Cardiac fibroblast (primary cell): ENCODE results near the gene OTOF.

ENCODE experiments used
- DNase-seq, 2 donors: peaks; one replicate each; pipeline versions ENCODE4 v3.0.0 to v3.0.0-alpha.2; 2010; ENCODE audit warnings: low read depth in 2 of 2
- H3K4me3 ChIP-seq, 2 donors: replicated peaks in 1 of 2; 1 replicate in 1 of 2; 2 replicates in 1 of 2; pipeline ENCODE4 v1.5.1; 2011; ENCODE audit warnings: low read depth in 2 of 2, low read length in 2 of 2, mild to moderate bottlenecking in 2 of 2, moderate library complexity in 1 of 2
- TF ChIP-seq, protein P1 (sequence below): IDR thresholded peaks from one replicate; pipeline ENCODE4 v1.5.1; 2011; ENCODE audit warnings: low read depth, mild to moderate bottlenecking, low read length, inconsistent platforms

The OTOF gene

DNA sequence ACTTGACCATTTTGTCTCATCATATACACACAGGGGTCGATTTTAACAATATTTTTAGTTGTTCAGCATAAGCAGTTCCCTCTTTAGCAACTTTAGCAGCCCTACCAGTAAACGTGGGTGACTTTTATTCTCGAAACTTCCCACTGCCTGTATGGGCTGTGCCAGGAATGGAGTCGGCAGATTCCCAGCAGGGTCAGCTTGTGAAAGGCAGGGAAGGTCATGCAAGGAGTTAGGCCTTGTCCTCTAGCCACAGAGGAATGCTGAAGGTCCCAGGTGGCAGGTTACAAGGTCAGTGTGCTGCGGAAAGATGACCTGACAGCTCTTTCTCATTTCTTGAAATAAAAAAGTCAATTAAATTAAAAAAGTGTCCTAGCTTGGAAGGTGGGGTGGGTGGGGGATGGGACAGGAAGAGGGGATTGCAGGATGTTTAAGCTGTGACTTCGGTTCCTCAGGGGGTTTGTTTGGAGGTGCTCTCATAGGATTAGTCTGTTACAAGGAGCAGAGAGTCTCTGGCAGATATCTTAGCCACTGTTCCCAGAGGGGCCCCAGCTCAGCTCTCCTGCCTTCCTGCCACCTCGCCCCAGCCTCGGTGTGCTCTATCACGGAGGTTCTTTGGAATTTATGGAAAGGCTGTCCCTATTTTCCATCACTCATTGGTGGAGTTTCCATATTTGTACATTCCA lies 54.8 kb downstream of the OTOF start:
- no peak overlapping the region for H3K4me3 ChIP-seq
- no peak for DNase-seq
- TF ChIP-seq, protein P1, sequence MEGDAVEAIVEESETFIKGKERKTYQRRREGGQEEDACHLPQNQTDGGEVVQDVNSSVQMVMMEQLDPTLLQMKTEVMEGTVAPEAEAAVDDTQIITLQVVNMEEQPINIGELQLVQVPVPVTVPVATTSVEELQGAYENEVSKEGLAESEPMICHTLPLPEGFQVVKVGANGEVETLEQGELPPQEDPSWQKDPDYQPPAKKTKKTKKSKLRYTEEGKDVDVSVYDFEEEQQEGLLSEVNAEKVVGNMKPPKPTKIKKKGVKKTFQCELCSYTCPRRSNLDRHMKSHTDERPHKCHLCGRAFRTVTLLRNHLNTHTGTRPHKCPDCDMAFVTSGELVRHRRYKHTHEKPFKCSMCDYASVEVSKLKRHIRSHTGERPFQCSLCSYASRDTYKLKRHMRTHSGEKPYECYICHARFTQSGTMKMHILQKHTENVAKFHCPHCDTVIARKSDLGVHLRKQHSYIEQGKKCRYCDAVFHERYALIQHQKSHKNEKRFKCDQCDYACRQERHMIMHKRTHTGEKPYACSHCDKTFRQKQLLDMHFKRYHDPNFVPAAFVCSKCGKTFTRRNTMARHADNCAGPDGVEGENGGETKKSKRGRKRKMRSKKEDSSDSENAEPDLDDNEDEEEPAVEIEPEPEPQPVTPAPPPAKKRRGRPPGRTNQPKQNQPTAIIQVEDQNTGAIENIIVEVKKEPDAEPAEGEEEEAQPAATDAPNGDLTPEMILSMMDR: no peak

DNA sequence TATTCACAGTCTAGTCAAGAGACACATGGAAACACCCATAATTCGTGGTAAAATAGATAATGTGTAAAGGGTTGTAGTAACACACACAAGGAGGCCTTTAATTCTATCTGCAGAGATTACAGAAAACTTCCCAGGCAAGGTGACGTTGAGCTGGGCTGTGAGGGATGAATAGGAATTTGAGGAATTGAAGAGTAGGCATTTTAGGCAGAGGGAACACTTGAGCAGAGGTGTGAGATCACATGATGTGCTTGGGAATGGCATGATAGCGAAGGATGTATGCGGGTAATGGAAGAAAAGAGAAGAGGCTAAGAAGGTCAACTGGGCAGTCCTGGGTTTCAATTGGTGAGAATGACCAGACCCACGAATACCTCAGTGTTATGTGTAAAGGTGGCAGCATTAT lies 56.0 kb downstream of the OTOF start:
- H3K4me3 ChIP-seq: no peak overlapping the region
- no peak for DNase-seq
- TF ChIP-seq, protein P1: no peak

- no peak for DNase-seq
- TF ChIP-seq, protein P1: no peak
- no peak overlapping the region for H3K4me3 ChIP-seq
Observed at GRCh38 chr2:26414311-26414710, 63.6 kb downstream of the OTOF start.

DNA sequence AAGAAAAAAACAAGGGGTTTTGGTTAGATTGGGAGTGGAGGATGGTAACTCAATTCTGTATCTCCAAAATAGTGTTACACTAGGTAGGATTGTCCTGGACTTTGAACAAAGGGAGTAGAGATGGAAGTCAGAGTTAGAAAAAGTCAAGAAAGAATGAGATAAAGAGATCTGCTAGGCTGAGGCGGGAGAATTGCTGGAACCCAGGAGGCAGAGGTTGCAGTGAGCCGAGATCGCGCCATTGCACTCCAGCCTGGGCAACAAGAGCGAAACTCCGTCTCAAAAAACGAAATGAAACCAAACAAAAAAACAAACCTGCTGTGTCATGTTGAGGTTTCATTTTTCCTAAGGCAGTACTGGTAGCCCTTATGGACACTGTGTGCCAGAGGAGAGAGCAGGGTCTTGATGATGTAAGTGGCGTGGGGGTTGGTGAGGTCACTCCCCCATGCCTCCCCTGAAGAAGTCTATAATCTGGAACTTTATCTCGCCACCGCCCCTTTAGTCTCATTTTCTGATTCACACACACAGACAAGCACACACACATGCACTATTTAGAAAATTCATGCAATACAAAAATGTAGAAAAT lies 65.7 kb downstream of the OTOF start:
- peak in 1 of 2 donors; percentile 12 for DNase-seq
- H3K4me3 ChIP-seq: no peak overlapping the region
- TF ChIP-seq, protein P1: no peak

DNA sequence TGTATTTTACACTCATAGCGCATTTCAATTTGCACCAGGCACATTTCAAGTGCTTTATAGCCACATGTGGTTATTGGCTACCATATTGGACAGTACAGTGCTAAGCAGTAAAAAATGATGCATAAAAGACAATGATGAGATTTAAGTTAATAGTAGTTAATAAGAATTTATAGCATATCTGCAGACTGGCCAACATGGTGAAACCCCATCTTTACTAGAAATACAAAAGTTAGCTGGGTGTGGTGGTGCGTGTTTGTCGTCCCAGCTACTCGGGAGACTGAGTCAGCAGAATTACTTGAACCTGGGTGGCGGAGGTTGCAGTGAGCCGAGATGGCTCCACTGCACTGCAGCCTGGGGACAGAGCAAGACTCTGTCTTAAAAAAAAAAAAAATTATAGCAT lies 66.5 kb downstream of the OTOF start:
- H3K4me3 ChIP-seq: no peak overlapping the region
- TF ChIP-seq, protein P1: no peak
- DNase-seq: no peak

DNA sequence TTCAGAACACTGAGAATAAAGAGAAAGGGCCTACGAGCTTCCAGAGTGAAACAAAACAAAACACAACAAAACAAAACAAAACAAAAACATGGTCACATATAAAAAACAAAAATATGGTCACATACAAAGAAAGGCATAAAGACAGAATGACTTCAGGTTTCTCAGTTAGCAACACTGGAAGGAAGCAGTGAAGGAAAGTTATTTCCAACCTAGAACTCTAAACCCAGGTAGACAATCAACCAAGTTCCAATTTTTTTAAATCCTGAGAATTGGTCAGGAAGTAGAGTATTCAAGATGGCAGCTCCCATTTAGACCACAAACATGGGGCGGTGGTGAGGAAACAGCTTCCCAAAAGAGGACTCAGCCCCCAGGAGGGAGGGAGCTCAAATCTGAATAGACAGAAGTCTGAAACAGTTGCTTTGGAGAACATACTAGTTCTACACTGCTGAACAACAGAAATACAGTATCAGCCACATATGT lies 67.1 kb downstream of the OTOF start:
- no peak overlapping the region for H3K4me3 ChIP-seq
- TF ChIP-seq, protein P1: no peak
- no peak for DNase-seq

DNA sequence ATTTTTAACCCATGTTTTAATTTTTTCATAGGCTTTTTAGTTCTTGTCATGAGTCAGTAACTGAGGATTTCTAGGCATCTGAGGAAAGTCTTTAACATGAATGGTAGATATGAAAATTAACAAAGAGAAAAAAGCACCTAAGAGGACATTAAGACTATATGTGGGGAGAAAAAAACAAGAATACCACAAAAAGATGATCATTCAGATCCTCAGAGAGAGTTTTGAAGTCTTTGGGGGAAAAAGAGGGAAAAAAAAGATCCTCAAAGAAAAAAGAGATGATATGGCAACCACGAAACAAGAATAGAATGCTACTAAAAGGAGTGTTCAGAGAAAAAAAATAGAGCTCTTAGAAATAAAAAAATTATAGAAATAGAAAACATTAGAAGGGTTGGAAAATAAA lies 68.1 kb downstream of the OTOF start:
- DNase-seq: no peak
- no peak overlapping the region for H3K4me3 ChIP-seq
- TF ChIP-seq, protein P1: no peak
